PC-9 (cell line): ENCODE measurements around the gene ELP4.

Source experiments
- EZH2 ChIP-seq: fragments of 200-600 bp; sonication (generic); IDR thresholded peaks from 2 replicates; pipeline ENCODE4 v1.8.0; 2017; ENCODE audit warnings: antibody characterized with exemption, low read depth
- TF ChIP-seq, protein P1 (sequence below): fragments of 200-600 bp; sonication (generic); conservative IDR thresholded peaks from 2 replicates; pipeline ENCODE4 v1.6.1; 2017; ENCODE audit warnings: mixed run types, antibody characterized with exemption, mild to moderate bottlenecking, moderate library complexity

DNA sequence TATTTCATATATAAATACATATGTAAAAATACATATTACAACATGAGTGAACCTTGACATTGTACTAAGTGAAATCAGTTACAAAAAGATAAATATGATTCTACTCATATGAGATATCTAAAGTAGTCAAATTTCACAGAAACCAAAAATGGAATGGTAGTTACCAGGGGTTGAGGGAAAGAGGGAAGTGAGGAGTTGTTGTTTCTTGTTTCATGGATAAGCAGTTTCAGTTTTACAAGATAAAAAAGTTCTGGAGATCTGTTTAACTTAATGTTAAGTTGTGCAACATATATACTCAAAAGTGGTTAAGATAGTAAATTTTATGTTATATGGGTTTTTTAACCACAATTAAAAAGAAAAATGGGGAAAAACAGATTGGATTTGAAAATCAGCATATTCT, 107.7 kb downstream of the ELP4 start:
- TF ChIP-seq, protein P1, sequence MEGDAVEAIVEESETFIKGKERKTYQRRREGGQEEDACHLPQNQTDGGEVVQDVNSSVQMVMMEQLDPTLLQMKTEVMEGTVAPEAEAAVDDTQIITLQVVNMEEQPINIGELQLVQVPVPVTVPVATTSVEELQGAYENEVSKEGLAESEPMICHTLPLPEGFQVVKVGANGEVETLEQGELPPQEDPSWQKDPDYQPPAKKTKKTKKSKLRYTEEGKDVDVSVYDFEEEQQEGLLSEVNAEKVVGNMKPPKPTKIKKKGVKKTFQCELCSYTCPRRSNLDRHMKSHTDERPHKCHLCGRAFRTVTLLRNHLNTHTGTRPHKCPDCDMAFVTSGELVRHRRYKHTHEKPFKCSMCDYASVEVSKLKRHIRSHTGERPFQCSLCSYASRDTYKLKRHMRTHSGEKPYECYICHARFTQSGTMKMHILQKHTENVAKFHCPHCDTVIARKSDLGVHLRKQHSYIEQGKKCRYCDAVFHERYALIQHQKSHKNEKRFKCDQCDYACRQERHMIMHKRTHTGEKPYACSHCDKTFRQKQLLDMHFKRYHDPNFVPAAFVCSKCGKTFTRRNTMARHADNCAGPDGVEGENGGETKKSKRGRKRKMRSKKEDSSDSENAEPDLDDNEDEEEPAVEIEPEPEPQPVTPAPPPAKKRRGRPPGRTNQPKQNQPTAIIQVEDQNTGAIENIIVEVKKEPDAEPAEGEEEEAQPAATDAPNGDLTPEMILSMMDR, result no peak
- TF ChIP-seq EZH2, result no peak
